GM18868 (cell line): ENCODE data around the gene NARF.
A peak's percentile ranks its signal among the peaks of the same experiment; 100 is the strongest.
"Not testable (repeated sequence)": the region's sequence is repeated elsewhere in the genome, so short reads cannot be mapped to it uniquely, and the experiment has no call there.

Source experiments
- ATAC-seq: cut with Tn5 transposase; IDR thresholded peaks from one replicate; pipeline ENCODE4 v1.9.1; 2021; ENCODE audit warnings: mild to moderate bottlenecking, moderate library complexity; ENCODE audit not compliant: unreplicated experiment

NARF gene

GRCh38 chr17:82496529-82497434 is 38.2 kb downstream of the NARF start:
- ATAC-seq, result peak; percentile 74

GRCh38 chr17:82497483-82498405 is 39.2 kb downstream of the NARF start:
- ATAC-seq, result peak; percentile 10

GRCh38 chr17:82502207-82502606 is 43.7 kb downstream of the NARF start:
- no peak for ATAC-seq

- ATAC-seq, result no peak
These were observed 44.7 kb downstream of the NARF start for GRCh38 chr17:82503094-82503727.

GRCh38 chr17:82503728-82504308 is 45.3 kb downstream of the NARF start:
- no peak for ATAC-seq

GRCh38 chr17:82505296-82505695 is 46.8 kb downstream of the NARF start:
- ATAC-seq, result no peak

- not testable (repeated sequence) for ATAC-seq
These were observed 47.9 kb downstream of the NARF start for GRCh38 chr17:82506402-82506801.

- no peak for ATAC-seq
These were observed 49.2 kb downstream of the NARF start for GRCh38 chr17:82507631-82508175.

- not testable (repeated sequence) for ATAC-seq
These were observed 53.1 kb downstream of the NARF start for GRCh38 chr17:82511642-82512041.

GRCh38 chr17:82513864-82514263 is 55.3 kb downstream of the NARF start:
- not testable (repeated sequence) for ATAC-seq

- ATAC-seq, result no peak
These were observed 58.8 kb downstream of the NARF start for GRCh38 chr17:82517230-82517865.

- ATAC-seq, result peak; percentile 91
These were observed 60.6 kb downstream of the NARF start, which contains the start of gene FOXK2 for GRCh38 chr17:82518826-82519810. Gene FOXK2, plus strand, starts transcription at chr17:82519732. Its CDS starts 157 bp downstream, at chr17:82519889.

GRCh38 chr17:82519971-82520903 is 61.7 kb downstream of the NARF start:
- no peak for ATAC-seq

- ATAC-seq, result no peak
These were observed 66.0 kb downstream of the NARF start for GRCh38 chr17:82524540-82524939.

- no peak for ATAC-seq
These were observed 67.2 kb downstream of the NARF start for GRCh38 chr17:82525712-82526111.

- ATAC-seq, result no peak
These were observed 69.4 kb downstream of the NARF start for GRCh38 chr17:82527898-82528297.

GRCh38 chr17:82528484-82529265 is 70.1 kb downstream of the NARF start:
- no peak for ATAC-seq
